ENCODE results near the gene DNTTIP2. TPM values are rescaled to one million over a fixed set of nuclear protein-coding genes. Genes with fewer than 3 reads are reported as not detected.

Gene DNTTIP2
- total and polyA plus RNA-seq, 2 donors (not counting 1 experiment from before 2014, with no cell fraction given): 19.2 to 32.8 TPM

GRCh38 chr1:93846992-93847810 is 31.8 kb downstream of the DNTTIP2 start:
- H3K27ac ChIP-seq (ENCODE audit: insufficient read depth, low read length): peak overlapping the region; percentile 88
- peak overlapping the region; percentile 95 for H2AFZ ChIP-seq (ENCODE audit: low read length)
- peak overlapping the region; percentile 68 for H3K4me2 ChIP-seq (ENCODE audit: extremely low read depth, insufficient read depth, low read length)
- no peaks in the 10 kb centered on the region for H3K9me3 ChIP-seq (ENCODE audit: control insufficient read depth, insufficient read depth, low read depth, low read length)
- H3K79me2 ChIP-seq (ENCODE audit: control insufficient read depth, insufficient read depth, low read length): no peaks in the 10 kb centered on the region
- H4K20me1 ChIP-seq (ENCODE audit: control insufficient read depth, extremely low read depth, insufficient read depth, low read length): no peaks in the 10 kb centered on the region
- H3K27me3 ChIP-seq (ENCODE audit: control insufficient read depth, insufficient read depth, low read length): no peaks in the 10 kb centered on the region
- peak overlapping the region; percentile 77 for H3K9ac ChIP-seq (ENCODE audit: insufficient read depth, low read length)
- no peak for TF ChIP-seq EZH2 (IDR thresholded peaks at IDR 0.05; ENCODE audit: low read length, missing control alignments)
- no peak for TF ChIP-seq CTCF (conservative IDR thresholded peaks at IDR 0.05 in 1 of 2, IDR thresholded peaks at IDR 0.05 in 1 of 2; ENCODE audit: low read depth in 1 of 2, low read length in 2 of 2)
- DNase-seq (ENCODE audit: low read depth in 2 of 2): peak; percentile 77 to 91
- H3K36me3 ChIP-seq (ENCODE audit: control insufficient read depth, insufficient read depth, low read length): no peaks in the 10 kb centered on the region
- peaks cover 15% of the 10 kb centered on the region for H3K4me1 ChIP-seq (ENCODE audit: control insufficient read depth, extremely low read depth, insufficient read depth, low read length)
- peak overlapping the region; percentile 57 to 80 (median 75) for H3K4me3 ChIP-seq (replicated peaks in 1 of 4; ENCODE audit: control extremely low read depth in 1 of 4, insufficient read depth in 1 of 4, low read depth in 3 of 4, low read length in 4 of 4)

- peak overlapping the region; percentile 77 for H3K9ac ChIP-seq (ENCODE audit: insufficient read depth, low read length)
- TF ChIP-seq EZH2 (IDR thresholded peaks at IDR 0.05; ENCODE audit: low read length, missing control alignments) (no peak), CTCF (conservative IDR thresholded peaks at IDR 0.05 in 1 of 2, IDR thresholded peaks at IDR 0.05 in 1 of 2; ENCODE audit: low read depth in 1 of 2, low read length in 2 of 2) (peak in 1 of 2 donors; percentile 40)
- H3K27ac ChIP-seq (ENCODE audit: insufficient read depth, low read length): peak overlapping the region; percentile 88
- no peaks in the 10 kb centered on the region for H3K79me2 ChIP-seq (ENCODE audit: control insufficient read depth, insufficient read depth, low read length)
- no peaks in the 10 kb centered on the region for H3K27me3 ChIP-seq (ENCODE audit: control insufficient read depth, insufficient read depth, low read length)
- H3K4me2 ChIP-seq (ENCODE audit: extremely low read depth, insufficient read depth, low read length): peak overlapping the region; percentile 88
- H3K36me3 ChIP-seq (ENCODE audit: control insufficient read depth, insufficient read depth, low read length): no peaks in the 10 kb centered on the region
- H4K20me1 ChIP-seq (ENCODE audit: control insufficient read depth, extremely low read depth, insufficient read depth, low read length): no peaks in the 10 kb centered on the region
- peak overlapping the region; percentile 95 for H2AFZ ChIP-seq (ENCODE audit: low read length)
- peak overlapping the region; percentile 57 to 80 (median 75) for H3K4me3 ChIP-seq (replicated peaks in 1 of 4; ENCODE audit: control extremely low read depth in 1 of 4, insufficient read depth in 1 of 4, low read depth in 3 of 4, low read length in 4 of 4)
- peaks cover 15% of the 10 kb centered on the region for H3K4me1 ChIP-seq (ENCODE audit: control insufficient read depth, extremely low read depth, insufficient read depth, low read length)
- no peaks in the 10 kb centered on the region for H3K9me3 ChIP-seq (ENCODE audit: control insufficient read depth, insufficient read depth, low read depth, low read length)
- peak; percentile 79 to 82 for DNase-seq (ENCODE audit: low read depth in 2 of 2)
Observed at GRCh38 chr1:93846206-93846991, 32.6 kb downstream of the DNTTIP2 start.
